GM18861 (cell line): Measurements from ENCODE around the gene DNAJC9.

Experiments used
- ATAC-seq: cut with Tn5 transposase; IDR thresholded peaks from one replicate; pipeline ENCODE4 v1.9.1; 2021; ENCODE audit not compliant: unreplicated experiment

DNAJC9 gene

GRCh38 chr10:73239908-73240307, 7.1 kb downstream of the DNAJC9 start:
- ATAC-seq = no peak

- ATAC-seq = no peak
Measured at GRCh38 chr10:73238990-73239566, 8.0 kb downstream of the DNAJC9 start.

- no peak for ATAC-seq
Measured at GRCh38 chr10:73234695-73235094, 12.4 kb downstream of the DNAJC9 start.

GRCh38 chr10:73233883-73234282, 13.2 kb downstream of the DNAJC9 start:
- no peak for ATAC-seq

GRCh38 chr10:73232887-73233286, 14.2 kb downstream of the DNAJC9 start:
- no peak for ATAC-seq

- ATAC-seq = no peak
Measured at GRCh38 chr10:73229567-73229966, 17.5 kb downstream of the DNAJC9 start.

- no peak for ATAC-seq
Measured at GRCh38 chr10:73228247-73228646, 18.8 kb downstream of the DNAJC9 start.

- ATAC-seq = no peak
Measured at GRCh38 chr10:73226663-73227062, 20.4 kb downstream of the DNAJC9 start.

- ATAC-seq = no peak
Measured at GRCh38 chr10:73225518-73225917, 21.5 kb downstream of the DNAJC9 start.

- no peak for ATAC-seq
Measured at GRCh38 chr10:73220989-73221388, 26.1 kb downstream of the DNAJC9 start.

- ATAC-seq = no peak
Measured at GRCh38 chr10:73219384-73219783, 27.7 kb downstream of the DNAJC9 start.

- ATAC-seq = no peak
Measured at GRCh38 chr10:73218431-73219191, 28.4 kb downstream of the DNAJC9 start.

GRCh38 chr10:73217628-73218027, 29.4 kb downstream of the DNAJC9 start:
- no peak for ATAC-seq

GRCh38 chr10:73215749-73216148, 31.3 kb downstream of the DNAJC9 start:
- ATAC-seq = no peak

- no peak for ATAC-seq
Measured at GRCh38 chr10:73211106-73211811, 35.8 kb downstream of the DNAJC9 start.

- no peak for ATAC-seq
Measured at GRCh38 chr10:73210395-73211105, 36.5 kb downstream of the DNAJC9 start.

GRCh38 chr10:73209705-73210104, 37.4 kb downstream of the DNAJC9 start:
- no peak for ATAC-seq

- no peak for ATAC-seq
Measured at GRCh38 chr10:73207883-73208282, 39.2 kb downstream of the DNAJC9 start.

- no peak for ATAC-seq
Measured at GRCh38 chr10:73206385-73206784, 40.7 kb downstream of the DNAJC9 start.

GRCh38 chr10:73205890-73206289, 41.2 kb downstream of the DNAJC9 start:
- no peak for ATAC-seq

- ATAC-seq = no peak
Measured at GRCh38 chr10:73205081-73205480, 42.0 kb downstream of the DNAJC9 start.
